Parathyroid adenoma (tissue), 2 donors: ENCODE measurements around the gene TTL.
"Not testable (repeated sequence)": the region's sequence is repeated elsewhere in the genome, so short reads cannot be mapped to it uniquely, and the experiment has no call there.

Source experiments
- H2AFZ ChIP-seq: fragments of 300-600 bp; sonication (generic); one replicate; pipeline ENCODE4 v1.7.0; 2017; ENCODE audit warnings: antibody characterized with exemption, mild to moderate bottlenecking
- H3K27ac ChIP-seq: fragments of 300-600 bp; sonication (generic); one replicate; pipeline ENCODE4 v1.7.0; 2017
- H3K27me3 ChIP-seq: fragments of 300-600 bp; sonication (generic); one replicate; pipeline ENCODE4 v1.7.0; 2017; ENCODE audit warnings: low read length; ENCODE audit not compliant: control insufficient read depth, insufficient read depth
- H3K36me3 ChIP-seq: fragments of 300-600 bp; sonication (generic); one replicate; pipeline ENCODE4 v1.7.0; 2017; ENCODE audit warnings: low read length; ENCODE audit not compliant: control insufficient read depth, insufficient read depth
- H3K4me1 ChIP-seq: fragments of 300-600 bp; sonication (generic); one replicate; pipeline ENCODE4 v1.7.0; 2017; ENCODE audit warnings: control low read depth
- H3K4me2 ChIP-seq: fragments of 300-600 bp; sonication (generic); one replicate; pipeline ENCODE4 v1.7.0; 2017; ENCODE audit warnings: low read length
- H3K4me3 ChIP-seq: fragments of 300-600 bp; sonication (generic); one replicate; pipeline ENCODE4 v1.7.0; 2017; ENCODE audit warnings: low read depth, low read length
- H3K79me2 ChIP-seq: fragments of 300-600 bp; sonication (generic); one replicate; pipeline ENCODE4 v1.7.0; 2017; ENCODE audit warnings: control low read depth
- H3K9ac ChIP-seq: fragments of 300-600 bp; sonication (generic); one replicate; pipeline ENCODE4 v1.7.0; 2017; ENCODE audit warnings: mild to moderate bottlenecking
- H3K9me3 ChIP-seq: fragments of 300-600 bp; sonication (generic); one replicate; pipeline ENCODE4 v1.7.0; 2017; ENCODE audit warnings: low read length; ENCODE audit not compliant: control insufficient read depth
- CTCF ChIP-seq: fragments of 300-600 bp; sonication (generic); IDR thresholded peaks from one replicate; pipeline ENCODE4 v1.7.0; 2017; ENCODE audit warnings: antibody characterized with exemption, mild to moderate bottlenecking
- donor health status: primary hyperparathyroidism.

Gene TTL

GRCh38 chr2:112494828-112495227 lies 12.9 kb downstream of the TTL start:
- Histone ChIP-seq H3K36me3 (no peaks in the 10 kb centered on the region), H3K27me3 (no peaks in the 10 kb centered on the region), H3K27ac (no peak overlapping the region), H3K79me2 (no peaks in the 10 kb centered on the region), H2AFZ (no peak overlapping the region), H3K4me1 (no peaks in the 10 kb centered on the region), H3K9ac (no peak overlapping the region), H3K9me3 (no peaks in the 10 kb centered on the region), H3K4me3 (no peak overlapping the region), H3K4me2 (no peak overlapping the region)
- no peak for TF ChIP-seq CTCF

GRCh38 chr2:112495878-112496277 lies 13.9 kb downstream of the TTL start:
- not testable (repeated sequence) for H3K79me2 ChIP-seq, H3K36me3 ChIP-seq, H3K9me3 ChIP-seq, H3K9ac ChIP-seq, H3K27me3 ChIP-seq, H2AFZ ChIP-seq, H3K27ac ChIP-seq, H3K4me2 ChIP-seq, H3K4me1 ChIP-seq, H3K4me3 ChIP-seq

- not testable (repeated sequence) for H3K4me1 ChIP-seq, H3K4me2 ChIP-seq, H3K27me3 ChIP-seq, H3K79me2 ChIP-seq, H2AFZ ChIP-seq, H3K9me3 ChIP-seq, H3K9ac ChIP-seq, H3K4me3 ChIP-seq, H3K27ac ChIP-seq, H3K36me3 ChIP-seq
- peak; percentile 44 for TF ChIP-seq CTCF
Measured at GRCh38 chr2:112500850-112501484, 19.0 kb downstream of the TTL start.

- H3K36me3 ChIP-seq, H3K4me3 ChIP-seq, H3K79me2 ChIP-seq, H3K9me3 ChIP-seq, H3K27ac ChIP-seq, H3K9ac ChIP-seq, H2AFZ ChIP-seq, H3K4me2 ChIP-seq, H3K4me1 ChIP-seq, H3K27me3 ChIP-seq: not testable (repeated sequence)
Measured at GRCh38 chr2:112509239-112509998, 27.5 kb downstream of the TTL start.

- no peaks in the 10 kb centered on the region for H3K27me3 ChIP-seq
- H3K36me3 ChIP-seq: no peaks in the 10 kb centered on the region
- H3K4me3 ChIP-seq: no peak overlapping the region
- no peaks in the 10 kb centered on the region for H3K4me1 ChIP-seq
- H2AFZ ChIP-seq: no peak overlapping the region
- no peaks in the 10 kb centered on the region for H3K9me3 ChIP-seq
- H3K4me2 ChIP-seq: no peak overlapping the region
- H3K27ac ChIP-seq: no peak overlapping the region
- no peak overlapping the region for H3K9ac ChIP-seq
- H3K79me2 ChIP-seq: no peaks in the 10 kb centered on the region
- TF ChIP-seq CTCF: no peak
Measured at GRCh38 chr2:112516801-112517200, 34.8 kb downstream of the TTL start.
